ENCODE measurements around the gene NEU2. TPM values are rescaled to one million over a fixed set of nuclear protein-coding genes. Genes with fewer than 3 reads are reported as not detected.

The NEU2 gene
- total RNA-seq, 1 donor from 2014 or later, result not detected

DNA sequence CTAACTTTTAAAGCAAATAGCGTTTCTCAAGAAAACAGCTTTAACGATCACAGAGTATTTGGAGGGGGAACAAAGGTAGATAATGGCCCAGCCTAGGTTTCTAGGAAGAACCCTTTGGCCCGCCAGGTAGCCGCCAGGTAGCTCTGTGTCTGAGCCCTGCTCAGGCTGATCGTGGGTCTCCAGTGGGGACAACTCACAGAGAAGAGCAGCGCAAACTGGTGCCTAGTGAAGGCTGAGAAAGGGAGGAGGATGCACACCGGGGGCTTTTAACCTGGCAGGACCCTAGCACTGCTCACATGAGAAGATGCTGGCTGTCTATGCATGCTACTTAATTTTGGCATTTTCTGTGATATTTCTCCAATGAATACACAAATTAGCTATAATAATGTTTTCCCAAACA is 25.2 kb upstream of the NEU2 start:
- H3K36me3 ChIP-seq (ENCODE audit: control insufficient read depth, insufficient read depth, low read length), result no peaks in the 10 kb centered on the region
- TF ChIP-seq, protein P1, sequence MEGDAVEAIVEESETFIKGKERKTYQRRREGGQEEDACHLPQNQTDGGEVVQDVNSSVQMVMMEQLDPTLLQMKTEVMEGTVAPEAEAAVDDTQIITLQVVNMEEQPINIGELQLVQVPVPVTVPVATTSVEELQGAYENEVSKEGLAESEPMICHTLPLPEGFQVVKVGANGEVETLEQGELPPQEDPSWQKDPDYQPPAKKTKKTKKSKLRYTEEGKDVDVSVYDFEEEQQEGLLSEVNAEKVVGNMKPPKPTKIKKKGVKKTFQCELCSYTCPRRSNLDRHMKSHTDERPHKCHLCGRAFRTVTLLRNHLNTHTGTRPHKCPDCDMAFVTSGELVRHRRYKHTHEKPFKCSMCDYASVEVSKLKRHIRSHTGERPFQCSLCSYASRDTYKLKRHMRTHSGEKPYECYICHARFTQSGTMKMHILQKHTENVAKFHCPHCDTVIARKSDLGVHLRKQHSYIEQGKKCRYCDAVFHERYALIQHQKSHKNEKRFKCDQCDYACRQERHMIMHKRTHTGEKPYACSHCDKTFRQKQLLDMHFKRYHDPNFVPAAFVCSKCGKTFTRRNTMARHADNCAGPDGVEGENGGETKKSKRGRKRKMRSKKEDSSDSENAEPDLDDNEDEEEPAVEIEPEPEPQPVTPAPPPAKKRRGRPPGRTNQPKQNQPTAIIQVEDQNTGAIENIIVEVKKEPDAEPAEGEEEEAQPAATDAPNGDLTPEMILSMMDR (IDR thresholded peaks at IDR 0.05; ENCODE audit: insufficient read depth, low read length, severe bottlenecking), result no peak
- DNase-seq (ENCODE audit: low read depth), result no peak

DNA sequence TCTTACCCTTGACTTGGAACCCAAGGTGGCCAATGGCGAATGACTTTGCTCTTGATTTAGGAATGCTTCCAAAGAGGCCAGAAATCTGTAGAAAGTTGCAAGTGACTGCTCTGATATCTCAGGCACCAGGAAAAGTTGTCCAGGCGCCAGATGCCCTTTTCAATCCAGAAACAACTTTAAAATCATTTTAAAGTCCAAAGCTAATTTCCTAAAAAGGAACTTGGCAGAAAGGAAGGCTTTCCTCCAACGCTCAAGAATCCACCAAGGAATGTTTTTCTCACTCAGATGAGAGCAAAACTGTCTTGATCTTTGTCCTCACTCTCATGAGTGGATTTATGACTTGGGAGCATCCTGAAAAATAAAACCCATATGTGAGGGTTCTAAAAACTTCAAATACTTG is 24.7 kb upstream of the NEU2 start:
- DNase-seq (ENCODE audit: low read depth) (no peak), FAIRE-seq (no peak)
- Histone ChIP-seq H3K27me3 (ENCODE audit: control insufficient read depth, insufficient read depth, low read length) (peaks cover 4% of the 10 kb centered on the region), H3K4me3 (ENCODE audit: low read depth, low read length) (no peak overlapping the region), H3K36me3 (ENCODE audit: control insufficient read depth, insufficient read depth, low read length) (no peaks in the 10 kb centered on the region)
- TF ChIP-seq, protein P1 (IDR thresholded peaks at IDR 0.05; ENCODE audit: insufficient read depth, low read length, severe bottlenecking), result no peak

More for the DNA sequence above, 25.2 kb upstream of the NEU2 start:
- FAIRE-seq, result no peak
- peaks cover 4% of the 10 kb centered on the region for H3K27me3 ChIP-seq (ENCODE audit: control insufficient read depth, insufficient read depth, low read length)
- no peak overlapping the region for H3K4me3 ChIP-seq (ENCODE audit: low read depth, low read length)

DNA sequence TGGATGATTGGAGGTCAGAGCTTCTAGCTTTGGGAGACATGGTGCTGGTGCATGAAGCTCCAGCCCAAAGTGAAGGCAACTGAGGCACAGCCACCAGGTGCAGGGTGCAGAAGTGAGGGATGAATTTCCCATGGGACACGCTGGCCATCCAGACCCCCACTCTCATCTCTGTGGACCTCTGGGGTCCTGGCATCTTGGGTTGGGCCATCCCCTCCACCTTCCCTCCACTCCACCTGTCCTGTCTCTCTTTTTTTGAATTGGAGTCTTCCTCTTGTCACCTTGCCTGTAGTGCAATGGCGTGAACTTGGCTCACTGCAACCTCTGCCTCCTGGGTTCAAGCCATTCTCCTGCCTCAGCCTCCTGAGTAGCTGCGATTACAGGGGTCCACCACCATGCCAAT is 22.8 kb upstream of the NEU2 start:
- DNase-seq (ENCODE audit: low read depth) (no peak), FAIRE-seq (no peak)
- TF ChIP-seq, protein P1 (IDR thresholded peaks at IDR 0.05; ENCODE audit: insufficient read depth, low read length, severe bottlenecking), result no peak
- H3K4me3 ChIP-seq (ENCODE audit: low read depth, low read length), result no peak overlapping the region
- no peaks in the 10 kb centered on the region for H3K36me3 ChIP-seq (ENCODE audit: control insufficient read depth, insufficient read depth, low read length)
- peaks cover 4% of the 10 kb centered on the region for H3K27me3 ChIP-seq (ENCODE audit: control insufficient read depth, insufficient read depth, low read length)

DNA sequence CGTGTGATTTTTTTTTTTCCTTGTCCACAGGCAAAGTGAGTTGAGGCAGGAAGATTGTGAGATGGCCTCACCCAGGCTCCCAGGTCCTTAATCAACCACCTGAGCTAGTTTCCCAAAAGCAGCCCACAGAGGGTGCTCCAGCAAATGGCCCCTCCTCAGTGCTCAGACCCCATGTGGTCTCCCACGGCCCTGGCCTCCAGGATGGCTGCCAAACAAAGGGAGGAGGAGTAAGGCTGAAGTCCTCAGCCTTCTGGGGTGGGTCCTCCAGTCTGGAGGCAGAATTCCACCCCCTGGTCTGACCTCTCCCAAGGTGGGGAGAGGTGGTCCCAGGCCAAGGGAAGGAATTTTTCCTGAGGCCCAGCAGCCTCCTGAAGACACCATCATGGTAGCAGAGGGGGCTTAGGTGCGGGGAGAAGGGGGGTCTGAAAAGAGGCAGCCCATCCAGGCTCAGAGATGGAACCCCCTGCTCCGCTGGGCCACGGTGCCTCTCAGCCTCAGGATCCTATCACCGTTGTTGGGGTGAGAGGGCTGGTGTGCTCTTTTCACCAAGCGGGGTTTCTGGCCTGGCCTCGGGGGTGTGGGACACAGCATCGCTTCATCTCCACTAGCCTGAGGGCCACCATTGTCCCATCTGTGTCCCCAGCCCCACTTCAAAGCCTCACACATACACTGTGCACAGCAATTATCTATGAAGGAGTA is 21.8 kb upstream of the NEU2 start:
- FAIRE-seq (no peak), DNase-seq (ENCODE audit: low read depth) (no peak)
- peaks cover 4% of the 10 kb centered on the region for H3K27me3 ChIP-seq (ENCODE audit: control insufficient read depth, insufficient read depth, low read length)
- TF ChIP-seq, protein P1 (IDR thresholded peaks at IDR 0.05; ENCODE audit: insufficient read depth, low read length, severe bottlenecking), result no peak
- H3K36me3 ChIP-seq (ENCODE audit: control insufficient read depth, insufficient read depth, low read length), result no peaks in the 10 kb centered on the region
- H3K4me3 ChIP-seq (ENCODE audit: low read depth, low read length), result no peak overlapping the region

DNA sequence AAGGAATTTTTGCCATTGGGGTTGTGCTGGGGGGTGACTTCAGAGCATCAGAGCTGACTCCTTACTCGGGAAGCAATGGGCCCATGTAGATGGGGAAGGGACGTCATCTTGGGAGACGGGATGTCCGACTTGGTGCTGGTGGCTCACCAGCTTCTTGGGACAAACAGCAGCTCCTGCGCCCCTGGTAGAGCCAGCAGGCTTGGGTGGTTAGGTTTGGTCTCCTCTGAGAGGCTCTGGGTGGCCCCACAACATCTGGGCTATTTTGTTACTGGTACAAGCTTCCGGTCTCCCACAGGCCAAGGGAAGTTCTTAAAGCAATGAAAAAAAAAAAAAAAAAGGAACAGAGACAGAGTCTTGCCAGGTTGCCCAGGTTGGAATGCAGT is 21.2 kb upstream of the NEU2 start:
- Histone ChIP-seq H3K27me3 (ENCODE audit: control insufficient read depth, insufficient read depth, low read length) (peaks cover 4% of the 10 kb centered on the region), H3K4me3 (ENCODE audit: low read depth, low read length) (no peak overlapping the region), H3K36me3 (ENCODE audit: control insufficient read depth, insufficient read depth, low read length) (no peaks in the 10 kb centered on the region)
- no peak for FAIRE-seq
- TF ChIP-seq, protein P1 (IDR thresholded peaks at IDR 0.05; ENCODE audit: insufficient read depth, low read length, severe bottlenecking), result no peak
- no peak for DNase-seq (ENCODE audit: low read depth)

DNA sequence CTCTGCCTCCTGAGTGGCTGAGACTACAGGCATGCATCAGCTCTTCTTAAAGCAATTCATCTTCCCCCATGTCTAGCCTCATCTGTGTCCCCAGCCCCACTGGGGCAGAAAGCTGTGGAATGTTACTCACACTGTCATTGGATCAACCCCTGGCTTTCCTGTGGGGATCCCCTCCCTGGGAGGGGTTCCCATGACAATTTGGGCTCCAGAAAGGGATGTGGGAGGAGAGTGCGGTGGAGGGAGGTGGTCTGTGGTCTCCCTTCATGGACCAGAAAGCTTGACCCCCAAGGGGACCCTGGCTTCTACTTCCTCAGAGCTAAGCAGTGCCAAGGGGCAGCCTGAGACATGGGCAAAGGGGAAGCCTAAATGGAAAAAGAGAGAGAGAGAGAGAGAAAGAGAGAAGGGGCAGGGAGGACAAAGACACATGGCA is 20.8 kb upstream of the NEU2 start:
- FAIRE-seq, result no peak

More for the DNA sequence above, 20.8 kb upstream of the NEU2 start:
- DNase-seq (ENCODE audit: low read depth), result no peak
- H3K4me3 ChIP-seq (ENCODE audit: low read depth, low read length), result no peak overlapping the region
- TF ChIP-seq, protein P1 (IDR thresholded peaks at IDR 0.05; ENCODE audit: insufficient read depth, low read length, severe bottlenecking), result no peak
- no peaks in the 10 kb centered on the region for H3K36me3 ChIP-seq (ENCODE audit: control insufficient read depth, insufficient read depth, low read length)
- peaks cover 4% of the 10 kb centered on the region for H3K27me3 ChIP-seq (ENCODE audit: control insufficient read depth, insufficient read depth, low read length)

Measured in bronchial epithelial cell (primary cell).